GM12878 (cell line): Measurements from ENCODE around the gene RAD23B.

Experiments used
- ETV6 ChIP-seq, 2 experiments: fragments of 450-650 bp in 1 of 2; IDR thresholded peaks in 1 of 2; conservative IDR thresholded peaks in 1 of 2; 2 replicates each; pipeline ENCODE4 v1.6.1; 2014; ENCODE audit warnings: antibody characterized with exemption in 1 of 2, borderline replicate concordance in 1 of 2, low read depth in 1 of 2, mild to moderate bottlenecking in 1 of 2, moderate library complexity in 1 of 2
- POLR2AphosphoS5 ChIP-seq: IDR thresholded peaks from 2 replicates; pipeline ENCODE4 v1.6.1; 2011; ENCODE audit warnings: mild to moderate bottlenecking, low read length, inconsistent platforms
- SMAD1 ChIP-seq: fragments of 450-650 bp; IDR thresholded peaks from 2 replicates; pipeline ENCODE4 v1.6.1; 2018; ENCODE audit warnings: mild to moderate bottlenecking, low read depth; ENCODE audit not compliant: partially characterized antibody
- TCF12 ChIP-seq: IDR thresholded peaks from 2 replicates; pipeline ENCODE4 v1.6.1; 2011; ENCODE audit warnings: low read depth, mild to moderate bottlenecking, low read length
- TF ChIP-seq, protein P1 (sequence below): IDR thresholded peaks from 2 replicates; pipeline ENCODE4 v1.6.1; 2012; ENCODE audit warnings: low read depth, low read length, improper control_type of control experiment
- TF ChIP-seq, protein P2 (sequence below), 3 experiments: IDR thresholded peaks in 2 of 3; conservative IDR thresholded peaks in 1 of 3; 2 replicates each; pipeline ENCODE4 v1.5.1; 2011; ENCODE audit warnings: low read depth in 3 of 3, low read length in 3 of 3, mild to moderate bottlenecking in 3 of 3, control low read depth in 2 of 3, moderate library complexity in 2 of 3, inconsistent platforms in 1 of 3, mixed read lengths in 1 of 3; ENCODE audit not compliant: control insufficient read depth in 2 of 3, insufficient read depth in 1 of 3; ENCODE audit errors: extremely low read depth in 1 of 3
- TF ChIP-seq, protein P3 (sequence below): fragments of 450-650 bp; IDR thresholded peaks from 2 replicates; pipeline ENCODE4 v1.6.1; 2017; ENCODE audit warnings: mild to moderate bottlenecking, moderate library complexity

DNA sequence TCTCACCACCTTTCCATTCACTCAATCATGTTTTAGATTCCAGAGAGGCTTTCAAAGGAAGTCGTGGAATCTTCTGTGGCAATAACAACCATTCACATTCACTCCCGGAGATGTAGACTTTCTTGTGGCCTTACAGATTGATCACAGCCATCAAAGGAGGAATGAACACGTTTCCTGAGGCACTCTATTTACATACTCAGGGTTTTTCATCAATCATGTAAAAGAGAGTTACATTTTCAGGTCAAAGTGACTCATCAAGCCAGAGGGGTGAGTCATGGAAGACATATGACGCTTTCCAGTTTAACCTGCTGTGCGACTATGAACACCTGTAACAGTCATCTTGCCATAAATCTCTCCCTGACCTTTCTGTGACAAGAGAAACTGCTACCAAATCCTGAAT is 39.3 kb upstream of the RAD23B start:
- TF ChIP-seq, protein P1, sequence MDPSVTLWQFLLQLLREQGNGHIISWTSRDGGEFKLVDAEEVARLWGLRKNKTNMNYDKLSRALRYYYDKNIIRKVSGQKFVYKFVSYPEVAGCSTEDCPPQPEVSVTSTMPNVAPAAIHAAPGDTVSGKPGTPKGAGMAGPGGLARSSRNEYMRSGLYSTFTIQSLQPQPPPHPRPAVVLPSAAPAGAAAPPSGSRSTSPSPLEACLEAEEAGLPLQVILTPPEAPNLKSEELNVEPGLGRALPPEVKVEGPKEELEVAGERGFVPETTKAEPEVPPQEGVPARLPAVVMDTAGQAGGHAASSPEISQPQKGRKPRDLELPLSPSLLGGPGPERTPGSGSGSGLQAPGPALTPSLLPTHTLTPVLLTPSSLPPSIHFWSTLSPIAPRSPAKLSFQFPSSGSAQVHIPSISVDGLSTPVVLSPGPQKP = no peak
- no peak for TF ChIP-seq POLR2AphosphoS5
- TF ChIP-seq, protein P2, sequence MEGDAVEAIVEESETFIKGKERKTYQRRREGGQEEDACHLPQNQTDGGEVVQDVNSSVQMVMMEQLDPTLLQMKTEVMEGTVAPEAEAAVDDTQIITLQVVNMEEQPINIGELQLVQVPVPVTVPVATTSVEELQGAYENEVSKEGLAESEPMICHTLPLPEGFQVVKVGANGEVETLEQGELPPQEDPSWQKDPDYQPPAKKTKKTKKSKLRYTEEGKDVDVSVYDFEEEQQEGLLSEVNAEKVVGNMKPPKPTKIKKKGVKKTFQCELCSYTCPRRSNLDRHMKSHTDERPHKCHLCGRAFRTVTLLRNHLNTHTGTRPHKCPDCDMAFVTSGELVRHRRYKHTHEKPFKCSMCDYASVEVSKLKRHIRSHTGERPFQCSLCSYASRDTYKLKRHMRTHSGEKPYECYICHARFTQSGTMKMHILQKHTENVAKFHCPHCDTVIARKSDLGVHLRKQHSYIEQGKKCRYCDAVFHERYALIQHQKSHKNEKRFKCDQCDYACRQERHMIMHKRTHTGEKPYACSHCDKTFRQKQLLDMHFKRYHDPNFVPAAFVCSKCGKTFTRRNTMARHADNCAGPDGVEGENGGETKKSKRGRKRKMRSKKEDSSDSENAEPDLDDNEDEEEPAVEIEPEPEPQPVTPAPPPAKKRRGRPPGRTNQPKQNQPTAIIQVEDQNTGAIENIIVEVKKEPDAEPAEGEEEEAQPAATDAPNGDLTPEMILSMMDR (IDR thresholded peaks at IDR 0.05 in 2 of 3, conservative IDR thresholded peaks at IDR 0.05 in 1 of 3; ENCODE audit: control insufficient read depth in 2 of 3, extremely low read depth in 1 of 3, insufficient read depth in 1 of 3, low read depth in 3 of 3, low read length in 3 of 3) = no peak
- TF ChIP-seq TCF12 = no peak
- TF ChIP-seq ETV6 (conservative IDR thresholded peaks at IDR 0.05 in 1 of 2, IDR thresholded peaks at IDR 0.05 in 1 of 2; ENCODE audit: borderline replicate concordance in 1 of 2, low read depth in 1 of 2) = no peak
- TF ChIP-seq, protein P3, sequence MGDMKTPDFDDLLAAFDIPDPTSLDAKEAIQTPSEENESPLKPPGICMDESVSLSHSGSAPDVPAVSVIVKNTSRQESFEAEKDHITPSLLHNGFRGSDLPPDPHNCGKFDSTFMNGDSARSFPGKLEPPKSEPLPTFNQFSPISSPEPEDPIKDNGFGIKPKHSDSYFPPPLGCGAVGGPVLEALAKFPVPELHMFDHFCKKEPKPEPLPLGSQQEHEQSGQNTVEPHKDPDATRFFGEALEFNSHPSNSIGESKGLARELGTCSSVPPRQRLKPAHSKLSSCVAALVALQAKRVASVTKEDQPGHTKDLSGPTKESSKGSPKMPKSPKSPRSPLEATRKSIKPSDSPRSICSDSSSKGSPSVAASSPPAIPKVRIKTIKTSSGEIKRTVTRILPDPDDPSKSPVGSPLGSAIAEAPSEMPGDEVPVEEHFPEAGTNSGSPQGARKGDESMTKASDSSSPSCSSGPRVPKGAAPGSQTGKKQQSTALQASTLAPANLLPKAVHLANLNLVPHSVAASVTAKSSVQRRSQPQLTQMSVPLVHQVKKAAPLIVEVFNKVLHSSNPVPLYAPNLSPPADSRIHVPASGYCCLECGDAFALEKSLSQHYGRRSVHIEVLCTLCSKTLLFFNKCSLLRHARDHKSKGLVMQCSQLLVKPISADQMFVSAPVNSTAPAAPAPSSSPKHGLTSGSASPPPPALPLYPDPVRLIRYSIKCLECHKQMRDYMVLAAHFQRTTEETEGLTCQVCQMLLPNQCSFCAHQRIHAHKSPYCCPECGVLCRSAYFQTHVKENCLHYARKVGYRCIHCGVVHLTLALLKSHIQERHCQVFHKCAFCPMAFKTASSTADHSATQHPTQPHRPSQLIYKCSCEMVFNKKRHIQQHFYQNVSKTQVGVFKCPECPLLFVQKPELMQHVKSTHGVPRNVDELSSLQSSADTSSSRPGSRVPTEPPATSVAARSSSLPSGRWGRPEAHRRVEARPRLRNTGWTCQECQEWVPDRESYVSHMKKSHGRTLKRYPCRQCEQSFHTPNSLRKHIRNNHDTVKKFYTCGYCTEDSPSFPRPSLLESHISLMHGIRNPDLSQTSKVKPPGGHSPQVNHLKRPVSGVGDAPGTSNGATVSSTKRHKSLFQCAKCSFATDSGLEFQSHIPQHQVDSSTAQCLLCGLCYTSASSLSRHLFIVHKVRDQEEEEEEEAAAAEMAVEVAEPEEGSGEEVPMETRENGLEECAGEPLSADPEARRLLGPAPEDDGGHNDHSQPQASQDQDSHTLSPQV = no peak
- TF ChIP-seq SMAD1 = no peak
